NCI-H2107 treated with DMSO at 0.1 percent for 48 hours (cell line): ENCODE data around the gene AKAP13.

Experiments
- DNase-seq: peaks from one replicate; lab custom pipeline; 2025; ENCODE audit not compliant: unreplicated experiment; lab: John Stamatoyannopoulos, UW

The AKAP13 gene

DNA sequence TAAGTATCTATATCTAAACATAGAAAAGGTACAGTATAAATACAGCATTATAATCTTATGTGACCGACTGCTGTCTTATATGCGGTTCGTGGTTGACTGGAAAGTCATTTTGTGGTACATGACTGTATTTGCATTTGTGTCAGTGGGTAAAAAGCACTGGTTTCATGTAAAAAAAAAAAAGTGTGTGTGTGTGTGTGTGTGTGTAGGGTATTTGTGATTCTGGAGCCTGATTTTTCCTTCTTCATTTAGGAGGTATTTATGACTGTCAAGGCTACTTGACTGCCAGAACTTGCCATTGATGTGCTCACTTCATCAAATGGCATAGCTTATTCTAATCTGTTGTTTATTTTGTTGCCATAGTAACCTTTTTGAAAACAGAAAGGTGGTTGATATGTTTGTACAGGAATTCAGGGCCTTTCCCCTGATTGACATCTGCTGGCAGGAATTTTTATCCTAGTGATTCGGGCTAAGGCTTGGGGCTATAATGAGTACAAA is 63.2 kb downstream of the AKAP13 start:
- DNase-seq, result peak; percentile 32

DNA sequence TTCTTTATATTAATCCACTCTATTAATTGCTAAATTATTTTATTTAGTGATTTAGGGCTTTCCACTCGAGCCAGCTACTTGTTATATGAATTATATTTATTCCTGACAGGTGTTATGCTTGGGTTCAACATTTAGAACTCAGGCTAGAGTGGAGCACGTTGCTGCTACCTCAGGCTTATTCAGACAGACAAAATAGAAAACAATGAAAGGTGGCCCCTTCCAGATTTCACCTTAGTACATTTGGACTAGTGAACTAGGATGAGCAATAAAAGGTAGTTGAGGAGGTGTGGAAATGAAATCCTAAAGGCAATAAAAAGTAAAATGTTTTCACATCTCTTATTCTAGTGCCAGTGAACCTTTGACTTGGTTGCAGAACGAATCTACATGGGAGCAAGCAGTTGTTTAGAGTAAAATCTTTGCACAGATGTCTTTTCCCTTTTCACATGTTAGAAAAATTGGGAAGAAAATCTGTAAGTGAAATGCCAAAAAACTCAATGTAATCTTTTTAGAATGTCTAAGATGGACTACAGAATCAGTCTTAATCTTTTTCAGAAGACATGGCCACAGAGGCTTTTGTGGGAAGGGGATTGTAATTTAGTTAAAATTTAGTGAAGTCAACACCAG is 63.8 kb downstream of the AKAP13 start:
- no peak for DNase-seq

DNA sequence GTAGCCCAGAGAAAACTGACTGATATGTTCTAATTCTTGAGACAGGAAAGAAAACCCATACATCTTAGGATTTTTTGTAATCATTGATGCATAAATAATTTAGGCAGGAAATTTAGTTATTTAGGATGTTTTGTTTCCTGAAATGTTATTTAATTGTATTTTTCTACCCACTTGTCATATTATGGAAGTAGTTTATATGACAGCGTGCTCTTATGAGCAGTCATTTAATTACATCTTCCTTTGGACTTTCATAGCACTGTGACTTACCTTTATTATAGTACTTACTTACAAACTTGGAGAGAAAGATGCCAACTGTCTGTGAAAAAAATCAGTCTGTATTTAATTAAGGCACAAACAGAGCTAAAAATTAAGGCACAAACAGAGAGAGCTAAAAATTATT is 65.0 kb downstream of the AKAP13 start:
- no peak for DNase-seq

DNA sequence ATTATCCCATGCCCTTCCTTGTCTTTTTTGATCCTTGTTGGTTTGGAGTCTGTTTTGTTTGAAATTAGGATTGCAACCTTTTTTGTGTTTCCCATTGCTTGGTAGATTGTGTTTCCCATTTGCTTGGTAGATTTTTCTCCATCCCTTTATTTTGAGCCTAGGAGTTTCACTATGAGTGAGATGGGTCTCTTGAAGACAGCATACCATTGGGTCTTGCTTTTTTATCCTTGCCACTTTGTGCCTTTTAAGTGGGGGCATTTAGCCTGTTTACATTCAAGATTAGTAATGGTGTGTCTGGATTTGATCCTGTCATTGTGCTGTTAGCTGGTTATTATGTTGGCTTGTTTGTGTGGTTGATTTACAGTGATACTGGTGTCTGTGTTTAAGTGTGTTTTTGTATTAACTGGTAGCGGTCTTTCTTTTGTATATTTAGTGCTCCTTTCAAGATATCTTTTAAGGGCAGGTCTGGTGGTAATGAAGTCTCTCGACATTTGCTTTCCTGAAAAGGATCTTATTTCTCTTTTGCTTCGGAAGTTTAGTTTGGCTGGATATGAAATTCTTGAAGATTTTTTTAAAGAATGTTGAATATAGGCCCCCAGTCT is 70.8 kb downstream of the AKAP13 start:
- no peak for DNase-seq

DNA sequence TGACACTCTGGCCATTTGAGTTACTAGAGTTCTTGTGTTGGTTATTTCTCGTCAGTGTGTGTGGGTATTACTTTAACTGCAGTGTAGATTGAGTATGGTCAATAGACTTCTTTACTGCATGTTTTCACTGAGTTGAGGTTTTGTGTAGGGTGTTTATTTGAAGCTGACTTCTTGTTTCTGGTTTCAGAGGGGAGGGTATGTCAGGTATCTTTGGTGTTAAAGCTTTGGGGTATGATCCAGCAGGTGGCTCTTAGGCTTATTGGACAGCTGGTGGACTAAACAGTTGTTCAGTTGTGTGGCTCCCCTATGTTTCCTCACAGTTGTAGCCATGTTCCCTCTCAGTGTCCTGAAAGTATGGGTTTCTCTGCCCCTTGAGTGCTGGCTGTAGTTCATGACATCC is 72.0 kb downstream of the AKAP13 start:
- no peak for DNase-seq

DNA sequence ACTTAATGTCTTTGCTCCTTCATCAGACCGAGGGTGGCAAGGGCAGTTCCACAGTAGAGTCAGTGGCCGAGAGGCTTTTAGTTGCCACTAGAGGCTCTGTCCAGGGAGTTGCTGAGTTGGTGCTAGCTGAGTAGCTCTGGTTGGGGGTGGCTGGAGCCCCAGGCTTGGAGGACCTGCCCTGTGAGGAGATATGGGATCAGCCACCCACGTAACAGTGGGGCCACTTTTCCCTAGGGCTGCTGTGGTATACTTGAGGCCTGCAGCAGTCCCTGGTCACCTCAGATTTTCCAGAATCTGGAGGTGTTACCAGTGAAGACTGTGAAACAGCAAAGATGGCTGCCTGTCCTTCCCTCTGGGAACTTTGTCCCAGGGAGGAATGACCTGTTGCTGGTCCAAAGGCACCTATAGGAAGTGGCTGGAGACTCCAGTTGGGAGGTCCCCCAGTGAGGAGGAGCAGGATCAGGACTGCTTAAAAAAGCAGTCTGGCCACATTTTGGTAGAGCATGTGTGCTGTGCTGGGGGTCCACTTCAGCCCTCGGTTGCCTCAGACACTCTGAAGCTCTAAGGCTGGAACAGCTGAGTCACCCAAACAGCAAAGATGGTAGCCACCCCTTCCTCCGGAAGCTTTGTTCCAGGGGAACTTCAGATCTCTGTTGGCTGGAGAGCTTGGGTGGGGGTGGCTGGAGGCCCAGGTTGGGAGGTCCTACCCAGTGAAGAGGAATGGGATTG is 72.9 kb downstream of the AKAP13 start:
- DNase-seq, result no peak

DNA sequence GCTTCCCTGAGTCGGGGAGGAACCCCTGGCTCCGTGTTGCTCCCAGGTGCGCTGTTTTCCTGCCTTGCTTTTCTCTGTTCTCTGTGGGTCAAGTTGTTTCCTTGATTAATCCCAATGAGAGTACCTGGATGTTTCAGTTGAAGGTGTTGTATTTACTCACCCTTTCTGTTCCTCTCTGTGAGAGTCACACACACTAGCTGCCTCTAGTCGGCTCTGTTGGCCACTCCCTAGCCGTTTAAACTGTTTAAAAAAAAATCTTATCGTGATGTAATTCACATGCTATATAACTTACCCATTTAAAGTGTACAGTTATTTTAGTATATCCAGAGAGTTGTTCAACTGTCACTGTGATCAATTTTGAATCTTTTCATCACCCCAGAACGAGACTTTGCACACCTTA is 74.0 kb downstream of the AKAP13 start:
- no peak for DNase-seq

DNA sequence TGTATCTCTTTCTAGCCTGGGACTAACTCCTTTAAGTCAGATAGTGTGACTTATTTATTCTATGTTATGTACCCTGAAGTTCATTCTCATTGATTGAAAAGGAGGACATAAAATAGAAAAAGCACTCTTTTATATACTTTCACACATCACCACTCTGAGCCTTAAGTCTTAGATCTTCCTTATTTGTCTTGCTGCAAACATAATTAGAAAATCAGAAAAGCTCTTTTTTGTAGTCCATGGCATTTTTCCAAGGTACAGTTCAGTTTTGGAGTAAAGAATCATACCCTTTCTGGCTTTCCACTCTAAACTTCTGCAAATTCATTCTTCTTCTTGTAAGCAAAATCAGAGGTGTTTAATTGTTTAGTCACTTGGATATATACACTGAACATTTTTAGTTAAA is 75.5 kb downstream of the AKAP13 start:
- no peak for DNase-seq

DNA sequence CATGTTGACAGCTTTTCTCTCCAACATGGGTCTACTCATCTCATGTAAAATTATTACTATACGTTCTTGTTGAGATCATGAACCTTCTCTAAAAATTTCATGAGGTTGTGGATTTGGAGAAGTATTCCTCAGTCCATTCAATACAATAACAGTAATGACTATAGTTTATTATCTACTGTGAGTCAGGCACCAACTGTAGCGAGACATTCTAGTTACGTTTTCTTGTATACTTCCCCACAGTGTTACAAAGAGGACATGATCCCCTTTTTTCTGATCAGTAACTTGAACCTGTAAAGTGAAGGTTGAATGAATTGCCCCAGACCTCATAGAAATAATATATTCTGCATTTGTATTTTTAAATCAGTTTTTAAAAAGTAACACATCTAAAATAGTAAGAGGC is 76.4 kb downstream of the AKAP13 start:
- no peak for DNase-seq

DNA sequence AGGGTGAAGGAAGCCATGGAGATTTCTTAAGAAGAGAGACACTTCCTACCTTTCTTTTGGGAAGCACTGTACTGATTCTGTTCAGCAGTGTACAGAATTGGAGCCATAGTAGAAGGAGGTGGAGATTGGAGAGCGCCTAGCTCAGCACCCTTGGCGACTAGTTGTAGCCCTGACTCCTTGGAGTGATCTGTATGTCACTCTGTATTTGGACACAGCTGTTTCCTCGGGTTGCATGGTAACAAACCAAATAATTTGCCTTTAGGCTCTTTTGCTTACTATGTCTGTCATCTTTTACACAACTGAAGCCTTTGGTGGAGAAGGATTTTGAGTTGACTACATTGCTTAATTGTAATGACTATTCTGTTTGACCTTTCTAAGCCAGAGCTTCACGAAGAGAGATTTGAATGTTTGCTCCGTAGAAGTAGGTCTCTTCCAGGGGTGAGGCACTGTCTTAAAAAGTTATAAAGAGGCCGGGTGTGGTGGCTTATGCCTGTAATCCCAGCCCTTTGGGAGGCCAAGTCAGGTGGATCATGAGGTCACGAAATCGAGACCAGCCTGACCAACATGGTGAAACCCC is 77.1 kb downstream of the AKAP13 start:
- DNase-seq, result no peak

DNA sequence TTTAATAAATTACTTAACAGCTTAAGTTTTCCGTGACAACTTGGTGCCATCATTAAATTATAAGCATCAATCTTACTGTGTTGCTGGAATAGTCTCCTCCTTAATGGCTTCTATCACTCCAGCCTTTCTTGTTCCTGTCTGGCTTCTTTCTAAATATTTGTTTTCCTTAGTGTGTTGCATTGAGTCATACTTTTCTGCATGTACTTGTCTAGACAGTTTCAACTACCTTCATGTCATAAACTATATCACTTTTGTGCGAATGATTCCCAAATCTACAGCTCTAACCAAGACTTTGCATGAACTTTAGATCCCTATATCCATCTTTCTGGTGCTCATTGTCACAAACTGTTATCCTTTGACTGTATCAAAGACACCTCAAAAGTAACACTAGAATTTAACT is 78.4 kb downstream of the AKAP13 start:
- no peak for DNase-seq

DNA sequence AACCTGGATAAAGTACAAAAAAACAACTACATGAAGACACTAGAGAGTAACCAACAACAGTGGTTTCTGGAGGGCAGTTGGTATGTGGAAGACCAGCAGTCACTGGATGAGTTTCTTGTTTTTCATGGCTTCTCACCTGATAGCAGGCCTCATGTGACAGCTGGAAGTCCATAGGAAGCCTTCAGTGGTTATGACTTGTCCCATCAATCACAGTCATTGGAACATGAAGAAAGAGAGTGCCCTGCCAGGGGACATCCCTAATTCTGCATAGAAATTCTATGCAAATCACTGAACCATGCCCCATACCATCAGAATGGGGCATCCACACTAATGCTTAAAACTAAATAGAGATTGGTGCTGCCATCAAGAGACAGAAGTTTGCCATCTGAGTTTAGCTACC is 81.6 kb downstream of the AKAP13 start:
- no peak for DNase-seq

DNA sequence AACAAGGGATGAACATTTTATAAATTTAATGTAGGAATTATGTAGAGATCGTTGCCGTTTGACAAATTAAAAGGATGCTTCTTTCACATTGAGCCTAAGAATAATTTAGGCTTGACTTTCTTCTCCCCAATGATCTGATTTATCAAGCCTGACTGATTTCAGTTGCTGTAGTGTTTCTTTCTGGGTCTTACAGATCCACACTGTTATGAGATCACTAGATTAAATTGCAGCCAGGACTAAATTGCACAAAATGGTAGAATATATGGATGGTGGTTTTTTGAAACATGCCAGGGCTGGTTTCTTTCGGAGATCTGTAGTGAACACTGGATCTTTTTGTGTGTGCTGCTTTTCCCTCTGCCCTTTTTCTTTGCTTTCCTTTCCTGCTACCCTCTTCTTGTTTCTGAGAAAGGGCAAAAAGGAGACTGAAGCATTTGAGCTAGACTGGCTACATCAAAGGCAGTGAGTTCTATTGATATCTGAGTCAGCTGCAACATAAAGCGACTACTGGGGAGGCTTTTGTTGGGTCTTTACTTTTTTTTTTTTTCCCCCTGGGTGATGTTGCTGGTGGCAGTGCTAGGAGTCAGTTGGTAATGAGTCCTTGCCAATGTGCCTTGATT is 83.0 kb downstream of the AKAP13 start:
- DNase-seq, result no peak

DNA sequence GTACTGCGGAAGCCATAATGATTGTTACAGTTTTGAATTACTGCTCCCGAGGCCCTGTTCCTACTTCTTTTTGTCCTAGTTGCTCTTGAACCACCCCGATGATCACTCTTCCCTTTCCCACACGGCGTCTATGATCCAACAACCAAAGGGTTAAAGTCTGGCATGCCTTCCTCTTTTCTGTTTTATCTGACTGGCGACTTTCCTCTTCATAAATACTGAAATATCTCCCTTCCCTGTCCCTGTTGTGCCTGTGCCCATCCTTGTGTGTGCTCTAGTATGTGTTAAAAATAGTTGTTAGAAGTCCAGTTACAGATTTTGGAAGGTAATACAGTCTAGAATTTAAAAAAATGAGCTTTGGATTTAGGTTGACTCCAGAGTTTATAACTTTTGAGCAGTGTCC is 83.6 kb downstream of the AKAP13 start:
- DNase-seq, result no peak

DNA sequence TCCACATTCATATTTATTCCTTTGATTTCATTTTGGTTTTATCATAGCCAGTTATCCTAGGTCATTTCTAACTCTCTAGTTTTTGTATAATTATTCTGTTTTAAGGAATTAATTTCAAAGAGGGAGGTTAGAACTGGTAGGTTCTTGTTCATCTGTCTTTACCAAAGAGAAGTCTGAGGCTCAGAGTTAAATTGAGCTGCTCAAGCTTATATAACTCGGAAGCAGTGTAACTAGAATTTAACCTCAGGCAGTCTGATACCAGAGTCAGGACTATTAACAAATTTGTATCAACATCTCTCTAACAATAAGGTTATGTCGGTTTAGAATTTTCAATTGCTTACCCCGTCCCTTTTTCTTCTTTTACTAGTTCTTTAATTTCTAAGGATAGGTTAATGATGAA is 84.1 kb downstream of the AKAP13 start:
- DNase-seq, result no peak

DNA sequence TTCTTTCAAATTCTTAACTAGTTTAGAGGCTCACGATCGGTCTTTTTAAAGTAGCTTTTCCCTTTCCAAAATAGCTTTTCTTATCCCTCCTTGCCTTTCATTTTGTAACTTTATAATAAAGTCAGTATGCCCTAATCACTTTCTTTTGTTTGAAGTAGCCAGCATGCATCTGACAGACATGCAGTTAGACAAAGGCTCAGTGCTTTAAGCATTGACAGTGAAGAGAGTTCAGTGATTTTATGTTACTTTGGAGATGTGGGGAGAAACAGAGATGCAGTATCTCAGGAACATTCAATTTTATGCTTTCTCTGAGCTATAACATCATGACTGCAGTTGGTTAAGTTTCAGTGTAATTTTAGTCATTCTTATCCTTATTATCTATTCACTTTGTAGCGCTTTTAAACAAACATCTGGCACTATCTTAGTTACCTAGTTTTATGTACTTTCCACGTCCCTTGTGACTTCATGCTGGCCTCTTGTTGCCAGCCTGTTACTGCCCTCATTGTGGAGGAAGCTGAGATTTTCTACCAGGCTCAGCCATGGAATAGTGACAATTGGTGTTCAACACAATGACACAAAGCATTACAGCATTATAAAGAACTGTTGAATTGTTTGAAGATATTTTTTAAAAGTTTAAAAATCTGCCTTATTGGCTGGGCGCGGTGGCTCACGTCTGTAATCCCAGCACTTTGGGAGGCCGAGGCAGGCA is 90.3 kb downstream of the AKAP13 start:
- no peak for DNase-seq

DNA sequence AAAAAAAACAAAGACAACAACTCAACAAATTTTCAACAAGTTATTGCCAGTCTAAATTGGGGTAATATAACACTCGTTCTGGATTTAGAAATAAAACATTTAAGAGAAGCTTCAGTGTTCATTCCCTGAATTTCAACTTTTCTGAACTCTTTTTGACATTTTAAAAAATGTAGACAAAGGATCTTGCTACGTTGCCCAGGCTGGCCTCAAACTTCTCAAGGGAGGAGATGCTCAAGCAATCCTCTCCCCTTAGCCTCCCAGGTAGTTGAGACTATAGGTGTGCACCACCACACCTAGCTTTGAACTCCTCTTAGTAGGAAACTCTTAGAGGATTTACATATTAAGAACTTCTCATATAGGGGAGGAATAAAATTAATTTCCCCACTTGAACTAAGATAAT is 91.9 kb downstream of the AKAP13 start:
- DNase-seq, result no peak

DNA sequence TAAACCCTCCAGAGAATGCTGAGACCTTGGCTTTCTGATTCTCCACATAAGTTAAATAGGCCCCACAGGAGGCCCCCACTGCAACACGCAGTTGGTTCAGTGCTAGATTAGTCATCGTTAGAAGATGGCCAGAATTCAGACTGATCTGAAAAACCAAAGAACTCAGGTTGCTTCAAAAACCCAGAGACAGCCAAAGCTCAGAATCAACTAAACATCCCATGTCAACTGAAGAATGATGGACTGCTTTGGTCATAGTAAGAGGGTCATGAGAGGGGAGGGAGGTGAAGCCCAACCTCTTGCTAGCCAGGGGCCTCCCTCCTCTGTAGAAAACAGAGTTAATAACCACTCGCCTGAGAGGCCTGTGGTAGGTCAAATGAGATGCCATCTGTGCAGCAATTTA is 93.1 kb downstream of the AKAP13 start:
- no peak for DNase-seq

DNA sequence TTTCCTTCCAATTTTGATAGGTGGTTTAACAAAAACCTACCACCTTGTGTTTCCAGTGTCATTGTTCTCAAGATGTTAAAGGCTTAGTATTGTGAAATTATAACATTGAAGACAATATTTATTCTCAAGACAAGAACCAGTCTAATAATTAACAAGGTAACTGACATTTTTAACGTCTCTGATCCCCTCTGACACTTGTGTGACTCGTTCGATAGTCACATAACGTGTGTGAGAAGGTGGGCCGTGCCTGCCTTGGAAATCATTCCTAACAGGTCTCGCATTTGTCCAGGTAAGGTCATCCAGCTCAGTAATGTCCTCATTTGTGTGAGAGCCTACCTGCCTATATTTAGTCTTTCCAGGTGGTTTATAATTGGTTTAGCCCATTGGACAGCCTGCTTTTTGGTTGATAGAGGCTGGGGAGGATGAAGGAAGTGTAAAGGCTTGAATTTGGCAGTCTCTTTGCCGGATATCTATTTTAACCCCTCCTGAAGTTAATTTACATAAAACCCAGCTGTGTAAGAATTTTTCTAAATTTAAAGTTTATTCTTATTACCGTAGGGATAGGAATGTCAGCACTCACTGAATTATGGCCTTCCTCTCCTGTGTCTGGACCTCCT is 94.4 kb downstream of the AKAP13 start:
- no peak for DNase-seq

DNA sequence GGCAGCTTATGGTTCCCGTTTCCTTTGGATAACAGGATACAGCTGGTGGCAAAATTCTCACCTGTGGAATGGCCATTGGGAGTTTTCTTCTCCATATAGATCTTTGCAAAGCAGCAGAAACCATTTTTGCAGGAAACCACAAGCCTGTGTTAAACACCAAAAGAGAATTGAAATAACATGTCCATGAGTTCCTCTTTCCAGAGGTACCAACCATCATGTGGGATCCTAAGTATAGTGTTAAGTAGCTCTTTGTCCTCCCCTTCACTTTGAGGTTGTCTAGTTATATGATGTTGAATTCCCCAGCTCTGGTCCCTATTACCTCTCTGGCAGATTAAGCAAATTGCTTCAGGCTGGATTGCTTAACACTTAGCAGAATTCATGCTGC is 94.9 kb downstream of the AKAP13 start:
- DNase-seq, result no peak

DNA sequence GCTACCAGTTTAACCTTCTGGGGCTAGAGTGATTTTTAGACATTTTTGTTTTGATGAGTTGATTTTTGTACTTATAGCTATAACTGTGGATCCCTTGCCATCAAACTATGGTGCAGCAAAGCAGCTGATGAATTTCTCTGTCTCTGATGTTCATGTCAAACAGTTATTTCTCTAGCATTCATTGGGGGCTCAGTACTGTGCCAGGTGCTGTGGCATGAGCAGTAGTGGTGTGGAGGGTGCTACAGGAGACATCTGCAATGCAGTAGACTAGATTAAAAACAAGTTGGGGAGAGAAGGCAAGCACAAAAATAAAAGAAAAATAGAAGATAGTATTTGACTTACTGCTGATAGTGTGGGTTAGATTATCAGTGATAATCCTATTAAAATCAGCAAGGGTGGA is 95.3 kb downstream of the AKAP13 start:
- DNase-seq, result no peak
